Neural progenitor cell (in vitro differentiated cells): ENCODE data around the gene FFAR1. TPM values are rescaled to one million over a fixed set of nuclear protein-coding genes. Genes with fewer than 3 reads are reported as not detected.

Experiments used
- DNase-seq: peaks from one replicate; pipeline ENCODE4 v3.0.0-alpha.2; 2016; ENCODE audit warnings: low spot score
- H2AFZ ChIP-seq: fragments of 200-600 bp; sonication (generic); replicated peaks from 2 replicates; pipeline ENCODE4 v1.6.1; 2016; ENCODE audit warnings: antibody characterized with exemption
- H3F3A ChIP-seq: fragments of 200-600 bp; sonication (generic); 2 replicates; pipeline ENCODE4 v1.6.1; 2016; ENCODE audit warnings: antibody characterized with exemption, low read depth
- H3K27ac ChIP-seq: fragments of 200-600 bp; sonication (generic); 2 replicates; pipeline ENCODE4 v1.5.1; 2016; ENCODE audit warnings: mild to moderate bottlenecking
- H3K27me3 ChIP-seq: fragments of 200-600 bp; sonication (generic); 2 replicates; pipeline ENCODE4 v1.6.1; 2016; ENCODE audit warnings: mild to moderate bottlenecking, moderate library complexity
- H3K36me3 ChIP-seq: fragments of 200-600 bp; sonication (generic); 2 replicates; pipeline ENCODE4 v1.5.1; 2016
- H3K4me1 ChIP-seq: fragments of 200-600 bp; sonication (generic); 2 replicates; pipeline ENCODE4 v1.6.1; 2016; ENCODE audit warnings: mixed run types
- H3K4me2 ChIP-seq: fragments of 200-600 bp; sonication (generic); 2 replicates; pipeline ENCODE4 v1.6.1; 2016
- H3K4me3 ChIP-seq: fragments of 200-600 bp; sonication (generic); 2 replicates; pipeline ENCODE4 v1.5.1; 2016
- H3K79me2 ChIP-seq: fragments of 200-600 bp; sonication (generic); 2 replicates; pipeline ENCODE4 v1.6.1; 2016; ENCODE audit warnings: low read depth
- H3K9ac ChIP-seq: fragments of 200-600 bp; sonication (generic); 2 replicates; pipeline ENCODE4 v1.6.1; 2016
- H3K9me3 ChIP-seq: fragments of 200-600 bp; sonication (generic); 2 replicates; pipeline ENCODE4 v1.5.1; 2016; ENCODE audit warnings: low read depth
- H4K20me1 ChIP-seq: fragments of 200-600 bp; sonication (generic); 2 replicates; pipeline ENCODE4 v1.6.1; 2016; ENCODE audit warnings: low read depth
- H3K27ac Mint-ChIP-seq: 3 replicates; pipeline ENCODE4 v1.8.0; 2021; ENCODE audit warnings: mixed read lengths
- H3K27me3 Mint-ChIP-seq: 2 replicates; pipeline ENCODE4 v1.8.0; 2022; ENCODE audit warnings: low read depth, mild to moderate bottlenecking, inconsistent platforms, moderate library complexity, mixed read lengths; ENCODE audit not compliant: insufficient read depth
- H3K36me3 Mint-ChIP-seq: 3 replicates; pipeline ENCODE4 v1.8.0; 2021; ENCODE audit warnings: mixed read lengths
- H3K4me1 Mint-ChIP-seq: 3 replicates; pipeline ENCODE4 v1.8.0; 2021; ENCODE audit warnings: mixed read lengths
- H3K4me3 Mint-ChIP-seq: 3 replicates; pipeline ENCODE4 v1.8.0; 2021; ENCODE audit warnings: mild to moderate bottlenecking, moderate library complexity, mixed read lengths
- H3K9me3 Mint-ChIP-seq: 3 replicates; pipeline ENCODE4 v1.8.0; 2020; ENCODE audit warnings: mixed read lengths
- EZH2 ChIP-seq: fragments of 200-600 bp; sonication (generic); IDR thresholded peaks from 2 replicates; pipeline ENCODE4 v1.6.1; 2017; ENCODE audit warnings: antibody characterized with exemption, mild to moderate bottlenecking, moderate library complexity
- EZH2phosphoT487 ChIP-seq: fragments of 200-600 bp; sonication (generic); IDR thresholded peaks from 2 replicates; pipeline ENCODE4 v1.6.1; 2017; ENCODE audit warnings: antibody characterized with exemption
- total RNA-seq: library from RNA; depleted of rRNA; stranded (reverse); fragments of >200 nt; gene quantifications from 2 replicates; pipeline ENCODE4 v1.2.3, GENCODE V29; 2015; ENCODE audit warnings: low replicate concordance
- TF ChIP-seq, protein P1 (sequence below): fragments of 200-600 bp; sonication (generic); IDR thresholded peaks from 2 replicates; pipeline ENCODE4 v1.5.1; 2017; ENCODE audit warnings: antibody characterized with exemption, mild to moderate bottlenecking

FFAR1 gene
- total RNA-seq, 1 donor from 2014 or later, result not detected

DNA sequence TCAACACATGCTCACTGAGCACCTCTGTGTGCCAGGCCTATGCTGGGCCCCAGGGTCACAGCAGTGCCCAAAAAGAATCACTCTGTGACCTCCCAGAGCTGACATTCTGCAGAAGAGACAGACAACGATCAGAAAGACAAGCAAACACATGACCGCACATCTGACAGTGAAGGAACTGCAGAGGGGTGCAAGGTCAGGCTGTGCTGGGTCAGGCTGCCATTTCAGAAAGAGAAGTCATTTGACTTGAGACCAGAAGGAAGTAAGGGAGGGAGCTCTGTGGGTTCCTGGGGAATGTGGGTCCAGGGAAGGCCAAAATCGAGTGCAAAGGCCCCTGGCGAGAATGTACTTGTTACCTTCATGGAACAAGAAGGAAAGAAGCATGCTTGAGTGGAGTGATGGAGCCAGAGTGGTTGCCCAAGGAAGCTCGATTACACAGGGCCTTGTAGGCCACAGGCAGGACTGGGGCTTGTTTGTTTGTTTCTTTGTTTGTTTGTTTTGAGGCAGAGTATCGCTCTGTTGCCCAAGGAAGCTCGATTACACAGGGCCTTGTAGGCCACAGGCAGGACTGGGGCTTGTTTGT, 30.1 kb upstream of the FFAR1 start:
- no peak overlapping the region for H3K4me3 Mint-ChIP-seq
- H3K36me3 Mint-ChIP-seq, result no peaks in the 10 kb centered on the region
- peak overlapping the region; percentile 63 for H3K27ac Mint-ChIP-seq

DNA sequence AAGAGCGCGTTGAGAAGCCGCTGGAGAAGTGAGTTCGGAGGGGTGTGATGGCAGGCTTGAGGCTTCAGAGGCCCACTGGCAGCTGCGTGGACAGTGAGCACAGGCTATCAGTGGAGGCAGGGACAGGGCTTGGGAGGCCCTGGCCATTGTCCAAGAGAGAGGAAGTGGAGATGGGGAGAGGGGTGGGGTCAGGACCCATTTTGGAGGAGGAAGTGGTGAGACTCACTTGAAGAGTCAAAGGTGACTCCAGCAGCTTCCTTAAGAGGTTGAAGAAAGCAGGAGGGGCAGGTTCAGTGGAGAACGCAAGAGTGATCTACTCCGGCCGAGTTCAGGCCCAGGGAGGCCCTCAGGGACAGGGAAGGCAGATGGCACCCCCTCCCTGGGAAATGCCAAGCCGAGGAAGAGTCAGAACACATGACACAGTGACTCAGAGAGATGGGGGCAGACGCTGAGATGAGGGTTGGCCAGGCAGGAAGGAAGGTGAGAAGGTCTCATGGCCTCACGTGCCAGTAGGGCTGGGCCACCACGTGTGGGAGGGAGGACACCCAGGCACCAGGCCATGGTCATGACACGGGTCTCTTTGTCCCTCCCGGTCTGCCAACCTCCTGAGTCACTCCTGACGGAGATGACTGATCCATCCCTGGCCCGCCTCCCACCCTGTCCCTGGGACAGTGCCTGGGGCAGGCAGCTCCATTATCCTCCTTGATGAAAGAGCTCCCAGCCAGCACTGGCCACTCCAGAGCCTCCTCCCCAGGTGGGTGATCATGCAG, 28.8 kb upstream of the FFAR1 start:
- Histone ChIP-seq H3K27me3 (no peaks in the 10 kb centered on the region), H3K9me3 (no peaks in the 10 kb centered on the region), H3K4me1 (no peaks in the 10 kb centered on the region), H3K4me3 (no peak overlapping the region), H3K9ac (no peak overlapping the region), H3K27ac (no peak overlapping the region), H3K4me2 (no peak overlapping the region), H2AFZ (no peak overlapping the region), H3K79me2 (no peaks in the 10 kb centered on the region), H3K36me3 (no peaks in the 10 kb centered on the region), H4K20me1 (no peaks in the 10 kb centered on the region), H3F3A (no peaks in the 10 kb centered on the region)
- TF ChIP-seq, protein P1, sequence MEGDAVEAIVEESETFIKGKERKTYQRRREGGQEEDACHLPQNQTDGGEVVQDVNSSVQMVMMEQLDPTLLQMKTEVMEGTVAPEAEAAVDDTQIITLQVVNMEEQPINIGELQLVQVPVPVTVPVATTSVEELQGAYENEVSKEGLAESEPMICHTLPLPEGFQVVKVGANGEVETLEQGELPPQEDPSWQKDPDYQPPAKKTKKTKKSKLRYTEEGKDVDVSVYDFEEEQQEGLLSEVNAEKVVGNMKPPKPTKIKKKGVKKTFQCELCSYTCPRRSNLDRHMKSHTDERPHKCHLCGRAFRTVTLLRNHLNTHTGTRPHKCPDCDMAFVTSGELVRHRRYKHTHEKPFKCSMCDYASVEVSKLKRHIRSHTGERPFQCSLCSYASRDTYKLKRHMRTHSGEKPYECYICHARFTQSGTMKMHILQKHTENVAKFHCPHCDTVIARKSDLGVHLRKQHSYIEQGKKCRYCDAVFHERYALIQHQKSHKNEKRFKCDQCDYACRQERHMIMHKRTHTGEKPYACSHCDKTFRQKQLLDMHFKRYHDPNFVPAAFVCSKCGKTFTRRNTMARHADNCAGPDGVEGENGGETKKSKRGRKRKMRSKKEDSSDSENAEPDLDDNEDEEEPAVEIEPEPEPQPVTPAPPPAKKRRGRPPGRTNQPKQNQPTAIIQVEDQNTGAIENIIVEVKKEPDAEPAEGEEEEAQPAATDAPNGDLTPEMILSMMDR, result no peak
- TF ChIP-seq EZH2 (no peak), EZH2phosphoT487 (no peak)
- no peaks in the 10 kb centered on the region for H3K36me3 Mint-ChIP-seq
- no peaks in the 10 kb centered on the region for H3K9me3 Mint-ChIP-seq
- H3K4me3 Mint-ChIP-seq, result no peak overlapping the region
- no peak for DNase-seq
- H3K27me3 Mint-ChIP-seq, result peaks cover 8% of the 10 kb centered on the region
- H3K4me1 Mint-ChIP-seq, result peaks cover 3% of the 10 kb centered on the region
- H3K27ac Mint-ChIP-seq, result peak overlapping the region; percentile 81

More for the DNA sequence above, 30.1 kb upstream of the FFAR1 start:
- Histone ChIP-seq H3K36me3 (no peaks in the 10 kb centered on the region), H3K9me3 (no peaks in the 10 kb centered on the region), H3F3A (no peaks in the 10 kb centered on the region), H3K4me3 (no peak overlapping the region), H4K20me1 (no peaks in the 10 kb centered on the region), H3K27me3 (no peaks in the 10 kb centered on the region), H3K79me2 (no peaks in the 10 kb centered on the region), H3K9ac (no peak overlapping the region), H3K4me1 (no peaks in the 10 kb centered on the region), H3K4me2 (no peak overlapping the region), H3K27ac (no peak overlapping the region), H2AFZ (no peak overlapping the region)
- H3K9me3 Mint-ChIP-seq, result no peaks in the 10 kb centered on the region
- peaks cover 3% of the 10 kb centered on the region for H3K4me1 Mint-ChIP-seq
- TF ChIP-seq, protein P1, result no peak
- H3K27me3 Mint-ChIP-seq, result peaks cover 8% of the 10 kb centered on the region
- no peak for DNase-seq

DNA sequence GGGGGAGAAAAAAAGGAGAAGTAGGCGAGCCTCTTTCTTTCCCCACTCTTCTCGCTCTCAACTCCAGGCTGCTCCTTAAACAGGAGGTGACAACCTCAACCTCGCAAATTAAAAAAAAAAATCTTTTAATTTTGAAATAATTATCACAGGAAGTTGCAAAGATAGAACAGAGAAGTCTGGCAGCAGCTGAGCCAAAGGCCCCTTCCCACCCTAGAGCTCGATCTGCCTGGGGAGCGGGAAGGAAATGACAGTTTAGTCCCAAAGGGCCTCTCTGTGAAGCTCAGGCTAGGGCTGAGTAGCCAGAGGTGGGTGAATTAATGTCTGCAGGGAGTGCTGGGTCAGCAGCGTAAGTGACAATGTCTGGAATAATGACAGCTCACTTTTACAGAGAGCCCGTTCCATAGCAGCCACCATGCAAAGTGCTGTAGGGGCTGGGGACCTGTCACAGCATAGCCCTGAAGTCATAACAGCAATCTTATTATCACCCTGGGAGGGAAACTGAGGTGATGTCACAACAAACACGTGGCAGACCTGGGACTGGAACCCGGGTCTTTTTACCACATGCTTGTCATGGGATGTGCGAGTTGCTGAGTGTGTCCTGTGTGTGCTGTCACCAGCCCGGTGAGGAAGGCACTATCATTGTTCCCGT, 27.5 kb upstream of the FFAR1 start:
- Histone ChIP-seq H3K9ac (no peak overlapping the region), H3K4me1 (no peaks in the 10 kb centered on the region), H3K9me3 (no peaks in the 10 kb centered on the region), H3K27ac (no peak overlapping the region), H2AFZ (no peak overlapping the region), H3K4me3 (no peak overlapping the region), H4K20me1 (no peaks in the 10 kb centered on the region), H3F3A (no peaks in the 10 kb centered on the region), H3K79me2 (no peaks in the 10 kb centered on the region), H3K36me3 (no peaks in the 10 kb centered on the region), H3K27me3 (no peaks in the 10 kb centered on the region), H3K4me2 (no peak overlapping the region)
- TF ChIP-seq EZH2phosphoT487 (no peak), EZH2 (no peak)
- TF ChIP-seq, protein P1, result no peak
- Mint-ChIP-seq H3K4me1 (peaks cover 3% of the 10 kb centered on the region), H3K36me3 (no peaks in the 10 kb centered on the region), H3K9me3 (no peaks in the 10 kb centered on the region), H3K27ac (no peak overlapping the region), H3K4me3 (no peak overlapping the region), H3K27me3 (peaks cover 4% of the 10 kb centered on the region)
- DNase-seq, result no peak
